GM12801 (cell line): ENCODE data around the gene HSPB2.

Source experiments
- CTCF ChIP-seq: IDR thresholded peaks from one replicate; pipeline ENCODE4 v1.5.1; 2011; ENCODE audit warnings: control low read depth; ENCODE audit not compliant: insufficient read length; ENCODE audit errors: extremely low read depth

The HSPB2 gene

DNA sequence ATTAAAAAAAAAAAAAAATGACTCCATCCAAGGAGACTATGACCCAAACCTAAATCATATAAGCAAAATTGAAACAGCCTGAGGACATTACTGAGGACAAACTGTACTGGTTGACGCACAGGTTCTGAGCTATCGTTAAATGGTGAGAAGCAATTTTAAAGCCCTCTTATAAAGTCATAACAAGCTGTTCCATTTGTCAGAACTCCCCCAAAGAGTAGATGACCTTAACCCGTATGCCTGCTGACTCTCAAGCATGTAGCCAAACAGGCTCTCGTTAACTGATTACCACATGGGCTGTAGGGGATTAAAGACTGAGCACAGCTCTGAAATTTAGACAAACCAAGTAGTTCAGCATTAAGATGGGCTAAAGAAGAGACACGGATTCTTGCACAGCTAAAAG lies 3.2 kb upstream of the HSPB2 start:
- no peak for TF ChIP-seq CTCF

DNA sequence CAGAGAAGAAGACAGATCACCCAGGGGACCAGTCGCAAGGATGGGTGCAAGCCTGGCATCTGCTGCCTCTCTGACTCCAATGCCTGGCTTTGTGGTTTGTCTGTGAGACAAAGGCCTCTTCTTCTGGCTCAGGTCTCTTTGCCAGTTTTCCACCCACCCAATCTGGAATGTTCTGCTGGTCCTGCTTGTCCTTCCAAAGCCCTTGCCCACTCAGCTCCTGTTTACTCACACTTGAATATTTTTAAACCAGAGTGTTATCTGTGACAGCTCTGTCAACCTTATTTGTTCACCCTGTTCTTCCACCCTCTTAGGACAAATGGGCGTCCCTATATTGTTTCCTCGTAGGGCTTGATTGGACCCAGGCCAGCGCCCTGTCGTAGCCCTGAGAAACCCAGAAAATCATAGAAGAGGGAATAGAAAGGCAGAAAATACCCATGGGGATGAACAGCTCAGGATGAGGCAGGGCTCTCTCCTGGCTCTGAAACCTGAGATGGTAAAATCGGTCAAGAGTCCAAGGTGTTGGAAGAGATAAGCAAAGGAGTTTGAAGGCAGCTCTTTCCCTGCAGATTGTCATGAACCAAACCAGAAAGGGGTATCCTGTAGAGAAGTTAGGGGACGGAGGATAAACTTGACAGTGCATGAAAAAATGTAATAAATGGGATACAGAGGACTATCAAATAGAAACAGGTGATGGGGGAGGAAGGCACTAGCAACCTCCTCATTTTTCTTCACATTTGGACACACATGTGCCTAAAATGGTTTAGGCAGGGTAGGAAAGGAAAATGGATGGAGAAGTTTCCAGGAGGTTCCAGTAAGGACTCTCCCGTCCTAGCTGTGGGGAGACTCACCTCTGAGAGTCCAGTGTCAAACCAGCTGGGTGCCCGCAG lies 1.6 kb upstream of the HSPB2 start:
- TF ChIP-seq CTCF = no peak

DNA sequence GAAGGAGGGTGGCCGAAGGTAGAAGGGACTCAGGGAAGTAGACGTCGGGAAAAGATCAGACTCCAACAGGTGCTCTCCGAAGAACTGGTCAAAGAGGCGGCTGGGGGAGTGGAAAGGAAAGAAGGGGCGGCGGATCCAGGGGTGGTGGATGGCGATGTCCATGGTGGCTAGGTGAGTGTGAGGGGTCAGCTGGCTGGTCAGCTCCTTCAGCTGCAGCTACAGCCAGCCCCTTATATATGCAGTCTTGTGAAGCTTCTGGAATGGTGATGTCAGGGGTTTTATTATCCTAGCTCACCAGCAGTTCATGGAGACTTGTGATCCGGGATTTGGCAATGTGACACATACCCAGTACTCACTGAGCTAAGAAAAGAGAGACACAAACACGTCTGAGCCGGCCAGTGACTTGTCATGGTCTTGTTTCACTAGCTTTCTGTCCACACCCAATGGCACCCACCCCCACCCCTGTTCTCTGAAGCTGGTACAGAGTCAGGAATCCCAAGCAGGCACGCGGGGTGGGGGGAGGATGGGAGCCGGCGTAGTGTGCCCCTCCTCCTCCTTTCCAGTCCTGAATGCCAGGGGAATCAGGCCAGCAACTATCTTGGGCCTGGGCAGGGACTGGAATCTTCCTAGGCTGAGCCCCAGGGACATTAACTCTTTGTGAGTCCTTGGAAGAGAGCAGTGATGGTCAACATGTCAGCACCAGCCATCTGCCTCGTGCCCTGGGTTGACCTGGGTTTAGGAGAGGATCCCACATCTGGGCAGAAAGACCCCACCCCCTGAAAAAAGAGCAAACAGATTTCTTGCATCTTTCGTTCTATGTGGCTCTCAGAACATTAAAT lies 752 bp upstream of the HSPB2 start, which contains the start of gene CRYAB:
Gene CRYAB (minus strand): TSS at position 208 of the 839 bp plus-strand sequence. CDS start 46 bp downstream, at position 162.
- TF ChIP-seq CTCF = no peak

DNA sequence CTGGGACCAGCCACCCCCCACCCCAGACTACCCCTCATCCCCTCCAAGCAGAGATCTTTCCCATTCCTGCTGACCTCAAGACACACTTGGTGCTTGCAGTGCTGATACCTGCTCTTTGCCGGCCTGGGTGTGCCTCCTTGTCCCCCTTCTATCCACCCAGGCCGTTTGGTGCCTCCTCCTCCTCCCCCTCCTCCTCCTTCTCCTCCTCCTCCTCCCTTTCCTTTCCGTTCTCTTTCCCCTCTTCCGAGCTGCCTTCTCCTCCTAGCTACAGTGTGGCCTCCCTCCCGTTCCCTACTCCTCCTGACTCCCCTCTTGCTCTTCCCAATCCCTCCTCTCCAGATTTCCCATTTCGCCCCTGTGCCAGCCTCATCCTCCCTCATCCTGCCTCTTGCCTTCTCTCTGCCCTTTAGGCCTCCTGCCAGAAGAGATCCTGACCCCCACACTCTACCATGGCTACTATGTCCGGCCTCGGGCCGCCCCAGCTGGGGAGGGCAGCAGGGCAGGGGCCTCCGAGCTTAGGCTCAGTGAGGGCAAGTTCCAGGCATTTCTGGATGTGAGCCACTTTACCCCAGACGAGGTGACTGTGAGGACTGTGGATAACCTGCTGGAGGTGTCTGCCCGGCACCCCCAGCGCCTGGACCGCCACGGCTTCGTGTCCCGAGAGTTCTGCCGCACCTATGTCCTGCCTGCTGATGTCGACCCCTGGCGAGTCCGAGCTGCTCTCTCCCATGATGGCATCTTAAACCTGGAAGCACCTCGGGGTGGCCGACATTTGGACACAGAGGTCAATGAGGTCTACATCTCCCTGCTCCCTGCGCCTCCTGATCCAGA lies 712 bp downstream of the HSPB2 start:
- TF ChIP-seq CTCF = no peak

DNA sequence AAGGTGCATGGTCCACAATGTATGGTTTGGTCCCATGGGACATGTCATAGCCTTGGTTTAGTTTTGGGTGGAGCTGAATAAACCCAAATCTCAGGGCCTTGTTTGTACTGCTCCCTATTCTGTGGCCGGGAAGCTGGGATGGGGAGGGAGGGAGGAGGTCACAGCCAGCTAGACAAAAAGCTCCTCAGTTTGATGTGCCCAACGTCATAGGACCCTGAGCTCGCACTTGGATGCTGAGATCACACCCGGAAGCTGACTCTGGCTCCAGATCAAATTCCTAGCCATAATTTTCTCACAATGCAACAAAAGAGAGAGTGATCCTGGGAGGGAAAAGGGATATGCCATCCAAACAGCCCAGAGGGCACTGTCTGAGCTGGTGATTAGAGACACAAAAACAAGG lies 1.5 kb downstream of the HSPB2 start:
- no peak for TF ChIP-seq CTCF

DNA sequence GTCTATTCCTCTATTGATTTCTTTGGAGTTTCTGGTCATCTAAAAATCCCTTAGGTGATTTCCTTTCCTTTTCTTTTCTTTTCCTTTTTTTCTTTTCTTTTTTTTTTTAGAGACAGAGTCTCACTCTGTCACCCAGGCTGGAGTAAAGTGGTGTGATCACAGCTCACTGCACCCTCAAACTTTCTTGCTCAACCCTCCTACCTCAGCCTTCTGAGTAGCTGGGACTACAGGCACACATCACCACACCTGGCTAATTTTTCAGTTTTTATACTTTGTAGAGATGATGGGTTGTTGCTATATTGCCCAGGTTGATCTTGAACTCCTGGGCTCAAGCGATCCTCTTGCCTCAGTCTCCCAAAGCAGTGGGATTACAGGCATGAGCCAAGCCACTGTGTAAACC lies 4.2 kb downstream of the HSPB2 start:
- TF ChIP-seq CTCF = no peak
